B cell (primary cell): Measurements from ENCODE around the gene TFCP2.

ENCODE experiments used
- CTCF ChIP-seq: fragments of 200-600 bp; IDR thresholded peaks from one replicate; pipeline ENCODE4 v1.8.0; 2022; ENCODE audit warnings: antibody characterized with exemption, mild to moderate bottlenecking
- EZH2 ChIP-seq: IDR thresholded peaks from 2 replicates; pipeline ENCODE4 v1.6.1; 2012; ENCODE audit warnings: borderline replicate concordance, low read depth, mild to moderate bottlenecking, moderate library complexity, low read length; ENCODE audit not compliant: insufficient read depth, poor library complexity, severe bottlenecking

- TF ChIP-seq CTCF (no peak), EZH2 (no peak)
Measured at GRCh38 chr12:51202718-51203117, 29.8 kb upstream of the TFCP2 start.
